ENCODE data around the gene GABRB1.

DNA sequence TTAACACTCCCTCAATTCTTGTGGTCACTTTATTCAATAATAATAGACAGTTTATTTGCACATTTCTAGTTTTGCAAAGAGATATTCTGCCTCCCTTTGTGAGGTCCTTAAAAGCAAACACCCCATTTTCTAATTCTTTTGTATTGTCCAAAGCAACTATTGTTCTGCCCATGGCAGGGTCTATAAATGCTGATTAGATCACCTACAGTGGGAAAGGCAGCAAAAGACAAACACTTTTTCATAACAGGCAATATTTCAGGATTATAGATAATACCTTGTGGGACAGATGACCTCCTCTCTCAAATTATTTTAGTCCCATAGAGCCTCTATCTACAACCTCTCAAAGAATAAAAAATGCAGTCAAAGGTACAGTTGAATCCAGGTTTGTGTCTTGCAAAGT, 403.6 kb downstream of the GABRB1 start:
- TF ChIP-seq, protein P1, sequence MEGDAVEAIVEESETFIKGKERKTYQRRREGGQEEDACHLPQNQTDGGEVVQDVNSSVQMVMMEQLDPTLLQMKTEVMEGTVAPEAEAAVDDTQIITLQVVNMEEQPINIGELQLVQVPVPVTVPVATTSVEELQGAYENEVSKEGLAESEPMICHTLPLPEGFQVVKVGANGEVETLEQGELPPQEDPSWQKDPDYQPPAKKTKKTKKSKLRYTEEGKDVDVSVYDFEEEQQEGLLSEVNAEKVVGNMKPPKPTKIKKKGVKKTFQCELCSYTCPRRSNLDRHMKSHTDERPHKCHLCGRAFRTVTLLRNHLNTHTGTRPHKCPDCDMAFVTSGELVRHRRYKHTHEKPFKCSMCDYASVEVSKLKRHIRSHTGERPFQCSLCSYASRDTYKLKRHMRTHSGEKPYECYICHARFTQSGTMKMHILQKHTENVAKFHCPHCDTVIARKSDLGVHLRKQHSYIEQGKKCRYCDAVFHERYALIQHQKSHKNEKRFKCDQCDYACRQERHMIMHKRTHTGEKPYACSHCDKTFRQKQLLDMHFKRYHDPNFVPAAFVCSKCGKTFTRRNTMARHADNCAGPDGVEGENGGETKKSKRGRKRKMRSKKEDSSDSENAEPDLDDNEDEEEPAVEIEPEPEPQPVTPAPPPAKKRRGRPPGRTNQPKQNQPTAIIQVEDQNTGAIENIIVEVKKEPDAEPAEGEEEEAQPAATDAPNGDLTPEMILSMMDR (IDR thresholded peaks at IDR 0.05; ENCODE audit: borderline replicate concordance, extremely low read depth, low read length, poor library complexity, severe bottlenecking), result no peak
- TF ChIP-seq EZH2 (IDR thresholded peaks at IDR 0.05; ENCODE audit: borderline replicate concordance, low read depth, low read length, severe bottlenecking), result no peak

All from DND-41 (cell line).